IgD-negative memory B cell (primary cell): ENCODE results near the gene ZBTB7C. TPM values are rescaled to one million over a fixed set of nuclear protein-coding genes. Genes with fewer than 3 reads are reported as not detected.

Source experiments
- H3K27ac Mint-ChIP-seq, 3 donors: one replicate each; pipeline ENCODE4 v1.8.0; 2020 to 2022; ENCODE audit warnings: mild to moderate bottlenecking in 3 of 3, mixed read lengths in 3 of 3, moderate library complexity in 1 of 3
- H3K27me3 Mint-ChIP-seq: one replicate; pipeline ENCODE4 v1.8.0; 2021; ENCODE audit warnings: mixed read lengths
- H3K36me3 Mint-ChIP-seq: one replicate; pipeline ENCODE4 v1.8.0; 2020; ENCODE audit warnings: mild to moderate bottlenecking, mixed read lengths
- H3K4me1 Mint-ChIP-seq, 3 donors: one replicate each; pipeline ENCODE4 v1.8.0; 2020 to 2022; ENCODE audit warnings: mixed read lengths in 3 of 3, mild to moderate bottlenecking in 1 of 3
- H3K4me3 Mint-ChIP-seq, 4 donors: one replicate each; pipeline ENCODE4 v1.8.0; 2020 to 2022; ENCODE audit warnings: mild to moderate bottlenecking in 4 of 4, mixed read lengths in 4 of 4, moderate library complexity in 3 of 4
- H3K9me3 Mint-ChIP-seq, 3 donors: one replicate each; pipeline ENCODE4 v1.8.0; 2020 to 2021; ENCODE audit warnings: mixed read lengths in 3 of 3, mild to moderate bottlenecking in 1 of 3
- polyA plus RNA-seq: library from polyadenylated mRNA; unstranded; fragments of 300-500 nt; fragmentation: Illumina TruSeq; gene quantifications from one replicate; pipeline ENCODE4 v1.2.3, GENCODE V29; 2021

Gene ZBTB7C
- polyA plus RNA-seq, 1 donor from 2014 or later, result not detected

DNA sequence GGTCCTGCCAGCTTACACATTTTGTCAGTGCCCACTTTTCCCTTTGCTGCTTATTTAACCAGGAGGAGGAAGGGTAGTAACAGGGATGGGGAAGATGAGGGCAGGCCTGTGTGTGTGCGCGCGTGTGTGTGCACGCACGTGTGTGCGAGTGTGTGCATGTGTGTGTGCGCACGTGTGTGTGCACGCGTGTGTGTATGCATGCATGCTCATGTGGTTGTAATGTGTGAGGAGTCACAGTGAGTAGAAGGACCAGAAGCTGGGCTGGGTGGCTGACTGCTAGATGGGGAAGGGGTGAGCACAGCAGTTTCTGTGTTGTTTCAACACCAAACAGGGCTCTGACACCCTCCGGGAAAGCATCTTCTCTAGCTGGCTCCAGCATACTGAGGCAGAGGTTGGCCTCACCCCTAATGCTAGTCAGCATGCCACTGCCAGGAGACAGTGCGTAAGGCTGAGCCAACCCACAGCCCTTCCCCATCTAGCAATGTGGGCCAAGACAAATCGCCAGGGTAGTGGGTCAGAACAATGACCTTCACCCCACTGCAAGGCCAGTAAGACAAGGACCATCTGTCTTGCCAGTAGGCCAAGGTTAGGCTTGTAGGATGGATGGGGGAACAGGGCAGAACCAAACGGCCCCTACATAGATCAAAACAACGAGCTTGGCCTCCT lies 260.0 kb downstream of the ZBTB7C start:
- no peaks in the 10 kb centered on the region for H3K4me1 Mint-ChIP-seq

DNA sequence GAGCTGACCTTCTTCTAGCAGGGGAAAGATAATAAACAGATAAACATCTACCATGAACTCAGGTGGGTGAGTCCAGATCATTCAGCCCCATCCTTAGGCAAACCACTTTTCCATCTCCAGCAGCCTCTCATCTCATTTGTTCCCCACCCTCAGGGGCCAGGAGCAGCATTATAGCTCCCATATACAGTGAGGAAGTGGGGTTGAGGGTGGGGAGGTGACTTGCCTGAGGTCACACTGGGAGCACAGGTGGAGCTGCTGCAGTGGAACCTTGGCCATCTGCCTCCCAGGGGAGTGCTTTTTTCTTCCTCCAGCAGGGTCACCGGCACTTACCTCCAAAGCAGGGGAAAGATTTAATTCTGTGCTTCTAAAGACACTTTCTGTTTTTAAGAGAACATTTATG lies 266.2 kb downstream of the ZBTB7C start:
- no peaks in the 10 kb centered on the region for H3K4me1 Mint-ChIP-seq
- H3K27me3 Mint-ChIP-seq, result peaks cover 21% of the 10 kb centered on the region
- peak overlapping the region in 1 of 4 donors; percentile 22 for H3K4me3 Mint-ChIP-seq
- no peaks in the 10 kb centered on the region for H3K36me3 Mint-ChIP-seq
- H3K9me3 Mint-ChIP-seq, result no peaks in the 10 kb centered on the region
- H3K27ac Mint-ChIP-seq, result no peak overlapping the region

More for the DNA sequence above, 260.0 kb downstream of the ZBTB7C start:
- no peak overlapping the region for H3K27ac Mint-ChIP-seq
- no peaks in the 10 kb centered on the region for H3K9me3 Mint-ChIP-seq
- peaks cover 5% of the 10 kb centered on the region for H3K27me3 Mint-ChIP-seq
- H3K4me3 Mint-ChIP-seq, result no peak overlapping the region
- no peaks in the 10 kb centered on the region for H3K36me3 Mint-ChIP-seq

DNA sequence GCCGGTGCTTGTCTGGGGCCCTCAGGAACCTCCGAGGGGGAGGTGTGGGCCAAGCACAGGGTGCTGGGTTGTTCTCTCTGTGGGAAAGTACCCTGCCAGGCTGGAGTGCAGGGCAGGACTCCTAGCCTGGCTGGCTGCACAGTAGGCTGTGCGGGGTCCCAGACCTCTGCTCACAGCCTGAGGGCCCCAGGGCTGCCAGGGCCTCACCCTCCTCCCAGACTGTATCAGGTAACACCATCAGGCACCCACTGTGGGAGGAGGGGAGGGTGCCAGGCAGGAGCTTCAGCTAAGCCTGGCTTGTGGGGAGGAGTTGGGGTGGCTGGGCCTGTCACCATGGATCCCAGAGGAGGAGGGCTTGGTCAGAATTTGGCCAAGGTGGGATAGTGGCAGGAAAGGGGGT lies 266.8 kb downstream of the ZBTB7C start:
- Mint-ChIP-seq H3K9me3 (no peaks in the 10 kb centered on the region), H3K27me3 (peaks cover 27% of the 10 kb centered on the region), H3K36me3 (no peaks in the 10 kb centered on the region), H3K27ac (no peak overlapping the region), H3K4me1 (peaks cover 0 to under 1% (median 0%) of the 10 kb centered on the region in 3 donors), H3K4me3 (no peak overlapping the region)

DNA sequence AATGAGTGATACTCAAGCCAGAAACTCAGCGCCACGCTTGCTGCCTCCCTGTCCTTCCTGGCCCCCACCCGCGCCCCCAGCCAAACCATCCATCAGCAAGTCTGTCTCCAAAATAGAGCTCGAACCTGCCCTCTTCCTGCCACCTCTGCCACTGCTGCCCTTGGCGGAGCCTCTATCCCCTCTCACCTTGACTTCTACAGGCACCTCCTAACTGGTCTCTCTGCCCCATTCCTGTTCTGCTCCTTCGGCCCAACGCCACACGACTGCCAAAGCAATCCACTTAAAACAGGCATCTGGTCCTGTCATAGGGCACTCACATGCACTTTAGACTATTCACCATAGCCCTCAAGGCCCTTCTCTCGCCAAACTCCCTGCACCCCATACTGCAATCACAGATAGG lies 268.5 kb downstream of the ZBTB7C start:
- Mint-ChIP-seq H3K27me3 (peaks cover 31% of the 10 kb centered on the region), H3K9me3 (no peaks in the 10 kb centered on the region), H3K4me3 (peak overlapping the region in 1 of 4 donors; percentile 83), H3K36me3 (no peaks in the 10 kb centered on the region), H3K27ac (no peak overlapping the region), H3K4me1 (peaks cover 0 to 4% (median 0%) of the 10 kb centered on the region in 3 donors)

DNA sequence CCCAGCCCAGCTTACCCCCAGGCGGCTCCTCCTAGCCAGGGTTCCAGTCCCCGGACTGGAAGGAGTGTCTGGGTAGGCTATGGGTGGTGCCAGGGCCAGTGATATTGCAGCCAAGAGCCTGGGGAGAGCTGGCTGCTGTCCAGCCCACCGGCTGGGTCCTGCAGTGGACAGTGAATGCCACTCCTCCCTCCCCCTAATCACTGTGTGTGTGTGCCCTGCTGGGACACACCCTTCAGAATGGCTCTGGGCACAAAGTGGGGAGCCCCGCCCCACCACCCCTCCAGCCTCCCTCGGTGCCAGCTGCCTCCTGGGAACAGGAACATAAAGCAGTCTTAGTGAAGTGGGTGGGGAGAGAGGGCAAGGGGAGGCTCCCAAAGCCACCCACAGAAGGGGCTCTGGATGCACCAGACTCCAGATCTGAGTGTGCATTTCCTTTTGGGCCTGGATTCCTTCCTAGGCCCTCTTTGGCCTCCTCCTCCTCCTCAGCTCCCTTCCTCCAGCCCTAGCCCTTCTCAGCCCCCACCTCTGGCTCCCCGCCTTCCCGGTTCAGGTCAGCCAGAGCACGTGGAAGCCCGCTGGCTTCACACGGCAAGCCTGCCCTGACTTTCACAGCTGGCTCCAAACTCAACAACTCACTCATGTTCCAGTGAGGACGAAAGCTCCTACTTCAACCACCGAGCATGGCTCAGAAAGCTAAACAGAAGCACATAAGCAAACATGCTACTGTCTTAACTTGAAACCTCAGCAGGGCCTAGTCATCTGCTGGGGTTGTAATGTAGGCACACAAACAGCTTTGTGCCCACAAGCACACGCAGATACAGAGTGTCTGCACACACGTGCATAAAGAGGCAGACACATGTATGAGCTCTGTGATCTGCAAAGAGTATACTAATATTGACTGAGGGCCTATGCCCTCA lies 269.5 kb downstream of the ZBTB7C start:
- Mint-ChIP-seq H3K27me3 (peaks cover 36% of the 10 kb centered on the region), H3K36me3 (no peaks in the 10 kb centered on the region), H3K9me3 (no peaks in the 10 kb centered on the region), H3K27ac (no peak overlapping the region), H3K4me1 (peaks cover 0 to 4% (median 0%) of the 10 kb centered on the region in 3 donors), H3K4me3 (no peak overlapping the region)

DNA sequence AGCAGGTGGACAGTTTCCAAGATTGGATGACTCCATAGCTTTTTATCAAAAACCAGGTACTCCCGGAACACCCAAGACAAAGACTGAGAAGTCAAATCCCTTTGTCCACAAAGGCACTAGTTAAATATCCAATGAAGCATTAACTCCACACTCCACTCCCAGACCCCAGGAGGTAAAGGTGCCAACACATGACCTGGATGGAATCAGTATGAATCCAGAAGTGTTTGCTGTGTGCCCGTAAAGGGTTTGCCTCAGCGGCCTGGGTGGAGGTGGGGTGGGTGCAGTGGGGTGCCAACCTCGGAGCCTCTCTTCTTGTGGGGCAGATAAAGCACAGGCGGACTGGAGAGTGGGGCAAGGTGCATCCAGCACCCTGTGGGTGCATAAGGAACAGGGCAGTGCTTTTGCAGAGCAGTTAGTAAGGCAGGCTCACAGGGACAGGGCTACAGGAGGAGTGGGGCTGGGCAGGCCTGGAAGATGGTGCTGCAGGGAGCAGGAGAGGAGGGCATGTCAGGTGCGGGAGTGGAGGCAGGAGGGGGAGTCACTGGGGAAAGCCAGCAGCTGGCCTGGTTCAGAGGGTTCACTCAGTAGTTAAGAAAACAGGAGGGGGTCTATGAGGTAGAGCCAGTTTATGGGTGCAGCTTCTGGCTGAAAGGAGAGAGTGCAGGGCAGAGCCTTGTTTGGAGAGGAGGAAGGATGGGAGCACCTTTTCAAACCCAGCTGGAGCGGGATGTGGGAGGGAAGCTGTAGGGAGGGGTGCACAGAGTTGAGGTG lies 270.3 kb downstream of the ZBTB7C start:
- Mint-ChIP-seq H3K27me3 (peaks cover 36% of the 10 kb centered on the region), H3K4me3 (no peak overlapping the region), H3K4me1 (peaks cover 0 to 4% (median 0%) of the 10 kb centered on the region in 3 donors), H3K36me3 (no peaks in the 10 kb centered on the region), H3K27ac (no peak overlapping the region), H3K9me3 (no peaks in the 10 kb centered on the region)

DNA sequence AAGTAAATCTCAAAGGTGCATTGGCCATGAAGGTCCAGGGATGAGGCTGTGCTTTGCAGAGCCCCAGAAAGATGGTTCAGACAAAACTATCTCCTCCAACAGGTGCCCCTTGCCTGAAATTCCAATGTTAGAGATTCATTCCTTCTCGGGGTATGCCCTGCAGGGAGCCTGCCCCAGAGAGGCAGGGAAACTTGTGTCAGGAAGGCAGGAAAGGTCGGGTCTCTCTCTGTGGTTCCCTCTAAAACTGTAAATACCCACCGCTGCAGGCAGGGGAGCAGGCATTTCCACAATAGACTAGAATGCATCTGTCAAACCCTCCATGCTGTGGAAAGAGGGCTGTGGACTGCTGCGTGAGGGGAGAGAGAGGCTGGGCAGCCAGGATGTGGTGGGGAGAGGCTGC lies 271.0 kb downstream of the ZBTB7C start:
- no peak overlapping the region for H3K4me3 Mint-ChIP-seq
- no peak overlapping the region for H3K27ac Mint-ChIP-seq
- no peaks in the 10 kb centered on the region for H3K9me3 Mint-ChIP-seq
- H3K27me3 Mint-ChIP-seq, result peaks cover 36% of the 10 kb centered on the region
- peaks cover 0 to 4% (median 0%) of the 10 kb centered on the region in 3 donors for H3K4me1 Mint-ChIP-seq
- no peaks in the 10 kb centered on the region for H3K36me3 Mint-ChIP-seq

DNA sequence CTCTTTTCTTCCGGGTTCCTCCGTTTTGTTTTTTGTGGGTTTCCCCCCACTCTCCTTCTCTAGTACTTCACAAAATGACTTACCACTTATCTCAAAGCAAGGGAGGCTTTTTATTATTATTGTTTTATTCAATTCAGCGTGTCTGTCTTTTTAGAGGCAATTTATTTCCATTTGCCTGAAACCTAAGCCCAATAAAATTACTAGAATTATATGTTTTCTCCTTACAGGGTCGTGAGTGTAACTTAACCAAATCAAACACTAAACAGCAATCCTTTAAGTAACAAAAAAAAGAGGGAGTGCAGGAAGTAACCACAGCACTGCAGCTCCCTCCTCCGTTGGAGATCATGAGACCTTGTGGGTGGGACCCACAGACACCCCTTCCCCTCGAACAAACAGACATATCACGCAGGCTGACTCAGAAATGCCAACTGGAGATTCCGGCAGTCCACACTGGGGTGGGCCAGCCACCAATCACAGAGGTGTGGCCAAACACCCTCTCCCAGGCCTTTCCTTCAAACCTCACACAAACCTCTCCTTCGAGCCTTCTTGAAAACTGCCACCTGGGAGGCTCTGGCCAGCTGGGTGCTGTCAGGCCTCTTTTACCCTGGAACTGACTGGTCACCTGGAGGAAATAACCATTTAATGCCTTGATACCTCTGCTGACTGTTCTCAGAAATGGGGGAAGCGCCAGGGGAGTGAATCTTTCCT lies 271.7 kb downstream of the ZBTB7C start:
- Mint-ChIP-seq H3K27me3 (peaks cover 36% of the 10 kb centered on the region), H3K36me3 (no peaks in the 10 kb centered on the region), H3K27ac (no peak overlapping the region), H3K9me3 (no peaks in the 10 kb centered on the region), H3K4me1 (peaks cover 0 to 4% (median 0%) of the 10 kb centered on the region in 3 donors), H3K4me3 (peak overlapping the region in 1 of 4 donors; percentile 61)

DNA sequence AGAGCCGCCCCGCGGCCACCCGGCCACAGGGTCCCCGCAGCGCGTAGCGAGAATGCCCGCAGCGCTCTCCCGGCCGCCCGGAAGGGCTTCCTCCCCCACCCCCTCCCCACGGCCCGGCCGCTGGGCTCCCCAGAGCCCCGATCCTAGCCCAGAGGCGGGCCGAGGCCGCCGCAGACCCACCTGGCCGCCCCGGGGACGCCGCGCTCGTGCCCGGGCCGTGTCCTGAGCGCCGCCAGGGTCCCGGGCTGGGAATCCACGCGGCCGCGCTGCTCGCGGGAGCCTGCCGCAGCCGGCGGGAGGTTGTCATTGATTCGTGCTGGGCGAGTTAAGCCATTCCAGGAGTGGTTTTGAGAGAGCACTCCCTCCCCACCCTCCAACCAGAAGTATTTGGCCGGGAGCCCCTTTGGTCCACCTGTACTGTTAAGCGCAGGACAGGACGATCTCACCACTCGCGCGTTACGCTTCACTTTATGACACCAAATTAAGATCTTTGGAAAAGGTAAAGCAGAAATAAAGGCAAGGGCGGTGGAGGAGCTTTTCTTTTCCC lies 272.3 kb downstream of the ZBTB7C start:
- Mint-ChIP-seq H3K27me3 (peaks cover 36% of the 10 kb centered on the region), H3K4me1 (peaks cover 0 to 4% (median 0%) of the 10 kb centered on the region in 3 donors), H3K9me3 (no peaks in the 10 kb centered on the region), H3K27ac (no peak overlapping the region), H3K36me3 (no peaks in the 10 kb centered on the region), H3K4me3 (no peak overlapping the region)

DNA sequence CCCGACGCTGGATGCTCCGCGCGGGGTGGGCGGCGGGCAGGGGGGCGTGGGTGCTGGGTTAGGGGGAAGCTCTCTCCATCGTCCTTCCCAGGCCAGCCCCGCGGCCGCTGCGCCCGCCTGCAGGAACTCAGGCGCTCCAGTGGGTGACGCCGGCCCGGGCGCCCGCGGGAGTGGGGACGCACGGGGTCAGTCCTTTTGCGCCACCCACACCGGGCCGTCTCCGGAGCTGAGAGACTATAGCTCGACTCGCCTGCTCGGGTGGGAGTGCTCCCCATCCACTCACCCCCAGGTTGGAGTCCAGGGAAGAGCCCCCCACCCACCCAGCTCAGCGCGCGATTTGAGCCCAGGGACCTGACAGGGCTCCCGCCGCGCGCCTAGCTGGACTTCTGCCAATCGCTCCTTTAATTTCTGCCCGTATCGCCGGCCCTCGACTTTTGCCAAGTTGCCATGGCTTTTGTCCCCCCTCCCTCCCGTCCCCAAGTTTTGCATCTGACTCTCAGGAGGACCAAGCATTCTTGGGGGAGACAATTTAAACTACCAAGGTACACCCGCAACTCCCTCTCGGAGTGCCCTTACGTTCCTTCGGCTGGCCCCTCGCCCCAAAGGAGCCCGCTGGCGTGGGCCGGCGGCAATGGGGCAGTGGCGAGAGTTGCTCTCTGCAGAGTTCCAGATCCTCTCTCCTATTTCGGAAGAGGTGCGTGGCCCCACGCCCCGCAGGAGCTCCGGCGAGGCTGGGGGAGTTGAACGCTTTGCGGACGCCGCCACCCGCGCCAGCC lies 272.9 kb downstream of the ZBTB7C start:
- Mint-ChIP-seq H3K4me1 (peaks cover 0 to 4% (median 0%) of the 10 kb centered on the region in 3 donors), H3K36me3 (no peaks in the 10 kb centered on the region), H3K9me3 (no peaks in the 10 kb centered on the region), H3K27me3 (peaks cover 36% of the 10 kb centered on the region), H3K4me3 (peak overlapping the region in 1 of 4 donors; percentile 45), H3K27ac (no peak overlapping the region)

DNA sequence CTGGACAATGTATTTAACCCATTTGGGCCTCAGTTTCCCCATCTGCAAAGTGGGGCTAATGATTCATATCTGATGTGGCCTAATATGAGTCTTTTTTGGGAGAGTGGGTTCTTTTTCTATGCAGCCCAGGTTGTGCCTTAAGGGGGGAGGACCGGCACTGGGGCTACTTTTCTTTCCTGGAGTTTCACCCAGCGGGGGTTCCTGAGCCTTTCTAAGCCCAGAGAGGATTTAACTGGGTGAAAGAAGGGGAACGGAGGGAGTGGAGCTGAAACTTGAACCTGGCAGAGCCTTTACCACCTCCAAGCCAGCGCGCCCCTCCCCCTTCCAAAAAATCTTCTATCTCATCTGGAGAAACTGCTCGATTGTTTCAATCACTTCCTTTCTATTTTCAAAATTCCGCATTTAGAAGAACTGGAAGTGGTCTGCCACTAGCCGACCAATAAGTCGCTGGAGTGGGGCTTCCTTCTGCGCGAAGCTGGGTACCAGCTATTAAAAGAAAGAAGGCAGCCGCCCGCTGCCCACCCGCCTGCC lies 273.7 kb downstream of the ZBTB7C start:
- Mint-ChIP-seq H3K4me1 (peaks cover 0 to 4% (median 0%) of the 10 kb centered on the region in 3 donors), H3K27me3 (peaks cover 34% of the 10 kb centered on the region), H3K4me3 (no peak overlapping the region), H3K9me3 (no peaks in the 10 kb centered on the region), H3K36me3 (no peaks in the 10 kb centered on the region), H3K27ac (no peak overlapping the region)

DNA sequence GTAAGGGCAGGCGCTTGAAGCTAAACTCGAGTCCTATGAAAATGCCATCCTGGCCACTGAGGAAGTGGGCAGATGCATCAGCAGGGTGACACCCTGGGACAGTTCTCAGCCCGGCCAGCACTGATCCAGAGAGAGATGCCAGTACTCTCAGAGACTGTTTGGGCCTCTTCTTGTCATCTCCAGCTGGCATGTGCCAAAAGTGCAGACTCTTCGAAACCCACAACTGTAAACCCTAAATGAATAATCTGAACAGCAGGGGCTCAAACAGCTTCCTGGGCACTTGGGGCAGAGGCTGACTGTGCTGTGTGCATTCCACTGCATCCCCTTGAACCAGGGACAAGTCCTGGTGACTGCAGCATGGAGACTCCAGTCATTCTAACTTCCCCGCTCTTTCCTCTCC lies 274.6 kb downstream of the ZBTB7C start:
- H3K4me1 Mint-ChIP-seq, result peaks cover 0 to 4% (median 0%) of the 10 kb centered on the region in 3 donors
- H3K9me3 Mint-ChIP-seq, result no peaks in the 10 kb centered on the region
- no peak overlapping the region for H3K27ac Mint-ChIP-seq
- H3K4me3 Mint-ChIP-seq, result peak overlapping the region in 1 of 4 donors; percentile 38
- peaks cover 30% of the 10 kb centered on the region for H3K27me3 Mint-ChIP-seq
- no peaks in the 10 kb centered on the region for H3K36me3 Mint-ChIP-seq

DNA sequence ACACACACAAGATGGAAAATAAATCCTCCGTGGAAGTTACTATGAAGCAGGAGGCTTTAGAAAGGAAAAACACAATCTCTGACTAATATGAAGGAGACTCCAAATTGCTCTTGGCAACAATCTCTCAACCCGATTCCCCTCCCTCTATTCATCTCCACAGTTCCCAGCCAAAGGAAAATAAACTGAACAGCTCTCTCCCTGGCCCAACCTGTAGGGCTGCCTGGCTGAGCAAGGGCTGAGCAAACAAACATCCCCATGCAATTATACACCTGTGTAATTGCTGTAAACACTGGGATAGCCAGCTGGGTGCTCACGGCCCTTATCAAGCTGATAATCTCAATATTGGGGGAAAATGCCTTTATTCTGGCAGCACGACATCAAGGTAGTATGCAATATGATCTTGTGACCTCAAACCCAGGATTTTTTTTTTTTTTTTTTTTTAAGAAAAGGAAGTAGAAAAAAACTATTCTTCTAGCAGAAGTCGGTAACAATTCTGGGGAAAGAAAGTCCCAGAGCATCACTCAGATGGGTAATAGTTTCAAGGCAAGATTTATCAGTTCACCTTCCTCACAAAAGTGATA lies 275.4 kb downstream of the ZBTB7C start:
- Mint-ChIP-seq H3K4me1 (peaks cover 0 to 4% (median 0%) of the 10 kb centered on the region in 3 donors), H3K27me3 (peaks cover 29% of the 10 kb centered on the region), H3K4me3 (no peak overlapping the region), H3K36me3 (no peaks in the 10 kb centered on the region), H3K9me3 (no peaks in the 10 kb centered on the region), H3K27ac (no peak overlapping the region)
